Smooth muscle cell of the brain vasculature (primary cell): ENCODE data around the gene MRPL39.

ENCODE experiments used
- DNase-seq: peaks from one replicate; pipeline ENCODE4 v3.0.0-alpha.2; 2012; ENCODE audit warnings: low read depth, low spot score

Gene MRPL39

GRCh38 chr21:25568246-25568645 lies 39.0 kb downstream of the MRPL39 start:
- no peak for DNase-seq

- no peak for DNase-seq
Measured at GRCh38 chr21:25567472-25567871, 39.8 kb downstream of the MRPL39 start.

GRCh38 chr21:25566645-25567044 lies 40.6 kb downstream of the MRPL39 start:
- DNase-seq: no peak

GRCh38 chr21:25565272-25566211 lies 41.7 kb downstream of the MRPL39 start:
- DNase-seq: no peak

- no peak for DNase-seq
Measured at GRCh38 chr21:25564349-25564948, 42.8 kb downstream of the MRPL39 start.

- no peak for DNase-seq
Measured at GRCh38 chr21:25563361-25564116, 43.7 kb downstream of the MRPL39 start.

- no peak for DNase-seq
Measured at GRCh38 chr21:25562660-25563059, 44.6 kb downstream of the MRPL39 start.

GRCh38 chr21:25561668-25562641 lies 45.3 kb downstream of the MRPL39 start:
- DNase-seq: no peak

- no peak for DNase-seq
Measured at GRCh38 chr21:25560891-25561290, 46.4 kb downstream of the MRPL39 start.

- DNase-seq: no peak
Measured at GRCh38 chr21:25560271-25560685, 47.0 kb downstream of the MRPL39 start.

- no peak for DNase-seq
Measured at GRCh38 chr21:25559746-25560145, 47.5 kb downstream of the MRPL39 start.

- no peak for DNase-seq
Measured at GRCh38 chr21:25558123-25558522, 49.2 kb downstream of the MRPL39 start.

- no peak for DNase-seq
Measured at GRCh38 chr21:25557180-25557579, 50.1 kb downstream of the MRPL39 start.

GRCh38 chr21:25556091-25556490 lies 51.2 kb downstream of the MRPL39 start:
- no peak for DNase-seq

- no peak for DNase-seq
Measured at GRCh38 chr21:25555492-25555891, 51.8 kb downstream of the MRPL39 start.

GRCh38 chr21:25552856-25553255 lies 54.4 kb downstream of the MRPL39 start:
- DNase-seq: no peak

- DNase-seq: no peak
Measured at GRCh38 chr21:25551569-25551968, 55.7 kb downstream of the MRPL39 start.

GRCh38 chr21:25550352-25551120 lies 56.7 kb downstream of the MRPL39 start:
- no peak for DNase-seq

GRCh38 chr21:25541042-25541441 lies 66.2 kb downstream of the MRPL39 start:
- DNase-seq: no peak

GRCh38 chr21:25539606-25540005 lies 67.7 kb downstream of the MRPL39 start:
- DNase-seq: no peak
